ENCODE results near the gene PDC. TPM values are rescaled to one million over a fixed set of nuclear protein-coding genes. Genes with fewer than 3 reads are reported as not detected.
A peak's percentile ranks its signal among the peaks of the same experiment; 100 is the strongest.

The PDC gene
- polyA plus RNA-seq, 1 of the 3 experiments (the other 2 are of a cell fraction) = not detected

DNA sequence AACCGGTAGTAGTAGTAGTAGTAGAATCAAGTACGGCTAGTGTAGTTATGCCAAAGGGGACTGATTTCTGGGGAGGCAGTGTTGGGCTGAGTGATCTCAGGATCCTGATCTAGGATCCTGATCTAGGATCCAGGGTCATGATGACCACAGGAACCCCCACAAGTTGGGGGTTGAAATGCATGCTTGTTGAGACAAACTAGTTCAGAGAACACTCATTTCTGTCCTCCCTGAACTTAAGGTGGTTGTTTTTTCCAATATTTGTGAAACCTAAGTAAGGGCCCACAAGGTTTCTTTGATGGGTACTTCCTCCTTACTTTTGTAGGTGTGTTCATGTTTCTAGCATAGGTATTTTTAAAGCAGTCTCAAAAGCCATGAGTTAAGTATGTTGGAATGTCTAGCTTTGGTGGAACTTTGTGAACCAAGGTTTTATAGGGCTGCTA is 33.9 kb upstream of the PDC start:
- no peak overlapping the region for H3K4me3 ChIP-seq (ENCODE audit: low read depth in 2 of 2, low read length in 1 of 2)
- ChIA-PET CTCF (interaction anchor here (1.3 kb wide), 1 partner anchor 12 kb away, joined by 4 read pairs; no protein-coding TSS in a partner anchor), POLR2A (no interaction called here)
- no peaks in the 10 kb centered on the region for H3K27me3 ChIP-seq (ENCODE audit: insufficient read depth)
- H2AFZ ChIP-seq (ENCODE audit: low read depth) = no peak overlapping the region
- no peak overlapping the region for H3K27ac ChIP-seq (ENCODE audit: low read depth in 2 of 2, low read length in 1 of 2)
- WGBS (ENCODE audit: low lambda C conversion rate) = 75% methylated on average over 2 of the region's 2 CpGs
- H3K79me2 ChIP-seq (ENCODE audit: insufficient read depth) = no peaks in the 10 kb centered on the region
- peaks cover 0 to 24% of the 10 kb centered on the region in 2 experiments; a peak in 2 of 4 replicates for H3K4me1 ChIP-seq (ENCODE audit: control insufficient read depth in 1 of 2, insufficient read depth in 2 of 2, low read depth in 1 of 2, low read length in 1 of 2)
- no peak overlapping the region for H3K9ac ChIP-seq
- no peaks in the 10 kb centered on the region for H3K9me3 ChIP-seq
- H3K4me2 ChIP-seq = no peak overlapping the region
- H4K20me1 ChIP-seq (ENCODE audit: insufficient read depth) = no peaks in the 10 kb centered on the region
- TF ChIP-seq RFX5 (IDR thresholded peaks at IDR 0.05; ENCODE audit: low read length) (no peak), TAF1 (IDR thresholded peaks at IDR 0.05; ENCODE audit: borderline replicate concordance, low read depth, low read length) (no peak), JUND (IDR thresholded peaks at IDR 0.05) (no peak), EP300 (IDR thresholded peaks at IDR 0.05; ENCODE audit: borderline replicate concordance in 1 of 2, low read depth in 1 of 2, low read length in 1 of 2) (no peak), ELF1 (IDR thresholded peaks at IDR 0.05) (no peak)
- TF ChIP-seq, protein P1, sequence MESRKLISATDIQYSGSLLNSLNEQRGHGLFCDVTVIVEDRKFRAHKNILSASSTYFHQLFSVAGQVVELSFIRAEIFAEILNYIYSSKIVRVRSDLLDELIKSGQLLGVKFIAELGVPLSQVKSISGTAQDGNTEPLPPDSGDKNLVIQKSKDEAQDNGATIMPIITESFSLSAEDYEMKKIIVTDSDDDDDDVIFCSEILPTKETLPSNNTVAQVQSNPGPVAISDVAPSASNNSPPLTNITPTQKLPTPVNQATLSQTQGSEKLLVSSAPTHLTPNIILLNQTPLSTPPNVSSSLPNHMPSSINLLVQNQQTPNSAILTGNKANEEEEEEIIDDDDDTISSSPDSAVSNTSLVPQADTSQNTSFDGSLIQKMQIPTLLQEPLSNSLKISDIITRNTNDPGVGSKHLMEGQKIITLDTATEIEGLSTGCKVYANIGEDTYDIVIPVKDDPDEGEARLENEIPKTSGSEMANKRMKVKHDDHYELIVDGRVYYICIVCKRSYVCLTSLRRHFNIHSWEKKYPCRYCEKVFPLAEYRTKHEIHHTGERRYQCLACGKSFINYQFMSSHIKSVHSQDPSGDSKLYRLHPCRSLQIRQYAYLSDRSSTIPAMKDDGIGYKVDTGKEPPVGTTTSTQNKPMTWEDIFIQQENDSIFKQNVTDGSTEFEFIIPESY (IDR thresholded peaks at IDR 0.05; ENCODE audit: borderline replicate concordance, low read depth) = no peak
- TF ChIP-seq, protein P2, sequence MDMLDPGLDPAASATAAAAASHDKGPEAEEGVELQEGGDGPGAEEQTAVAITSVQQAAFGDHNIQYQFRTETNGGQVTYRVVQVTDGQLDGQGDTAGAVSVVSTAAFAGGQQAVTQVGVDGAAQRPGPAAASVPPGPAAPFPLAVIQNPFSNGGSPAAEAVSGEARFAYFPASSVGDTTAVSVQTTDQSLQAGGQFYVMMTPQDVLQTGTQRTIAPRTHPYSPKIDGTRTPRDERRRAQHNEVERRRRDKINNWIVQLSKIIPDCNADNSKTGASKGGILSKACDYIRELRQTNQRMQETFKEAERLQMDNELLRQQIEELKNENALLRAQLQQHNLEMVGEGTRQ (IDR thresholded peaks at IDR 0.05; ENCODE audit: borderline replicate concordance, low read depth, low read length) = no peak
- H3K9me2 ChIP-seq = no peaks in the 10 kb centered on the region
- peaks cover 28% of the 10 kb centered on the region for H3F3A ChIP-seq (replicated peaks; ENCODE audit: insufficient read depth)
- H3K36me3 ChIP-seq (replicated peaks in 1 of 2; ENCODE audit: control insufficient read depth in 1 of 2, insufficient read depth in 2 of 2, low read length in 1 of 2) = no peaks in the 10 kb centered on the region
- no peak for DNase-seq

DNA sequence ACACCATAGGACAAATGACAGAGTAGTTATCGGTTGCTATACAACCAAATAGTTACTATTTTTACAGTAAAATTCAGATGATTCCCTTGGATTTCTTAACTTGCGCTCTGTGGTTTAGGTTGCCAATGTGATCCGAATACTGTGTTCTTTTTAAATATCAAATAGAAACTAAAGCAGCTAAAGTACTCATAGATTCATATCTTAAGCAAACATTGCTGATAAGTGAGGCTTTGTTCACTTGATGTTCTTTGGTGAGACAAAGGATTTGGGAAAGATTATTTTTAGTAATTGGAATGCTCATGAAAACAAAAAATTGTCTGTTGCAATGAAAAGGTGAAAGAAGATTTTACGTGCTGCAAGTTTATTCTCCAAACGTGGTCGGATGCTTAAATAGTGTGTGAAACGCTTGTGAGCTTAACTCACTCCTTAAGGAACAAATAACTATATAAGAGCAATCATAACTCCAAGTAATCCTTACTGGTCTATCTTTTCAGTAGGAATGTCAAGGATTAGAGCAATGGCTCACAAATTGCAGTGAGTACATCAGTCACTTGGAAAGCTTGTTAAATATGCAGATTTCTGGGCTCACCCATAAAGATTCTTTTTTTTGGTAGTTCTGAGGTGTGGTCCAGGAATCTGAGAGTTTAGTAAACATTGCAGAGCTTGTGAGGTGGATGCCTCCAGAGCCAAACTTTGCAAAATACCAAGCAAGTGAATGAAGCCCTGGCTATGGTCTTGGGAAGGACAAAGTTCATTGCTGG is 31.8 kb upstream of the PDC start:
- Histone ChIP-seq H3K4me2 (peak overlapping the region; percentile 58), H2AFZ (ENCODE audit: low read depth) (peak overlapping the region; percentile 73; the same call in 1 of the 2 replicates), H3K4me1 (ENCODE audit: control insufficient read depth in 1 of 2, insufficient read depth in 2 of 2, low read depth in 1 of 2, low read length in 1 of 2) (peaks cover 0 to 9% of the 10 kb centered on the region in 2 experiments; a peak in 1 of 4 replicates), H3K27ac (ENCODE audit: low read depth in 2 of 2, low read length in 1 of 2) (peak overlapping the region in 1 of 2 experiments; percentile 66; a peak in 2 of 4 replicates), H3K36me3 (replicated peaks in 1 of 2; ENCODE audit: control insufficient read depth in 1 of 2, insufficient read depth in 2 of 2, low read length in 1 of 2) (no peaks in the 10 kb centered on the region), H3F3A (replicated peaks; ENCODE audit: insufficient read depth) (peaks cover 18% of the 10 kb centered on the region), H3K9me2 (no peaks in the 10 kb centered on the region), H4K20me1 (ENCODE audit: insufficient read depth) (no peaks in the 10 kb centered on the region), H3K27me3 (ENCODE audit: insufficient read depth) (no peaks in the 10 kb centered on the region), H3K9ac (peak overlapping the region; percentile 33), H3K79me2 (ENCODE audit: insufficient read depth) (no peaks in the 10 kb centered on the region), H3K9me3 (no peaks in the 10 kb centered on the region), H3K4me3 (ENCODE audit: low read depth in 2 of 2, low read length in 1 of 2) (peak overlapping the region in 1 of 2 experiments; percentile 10; a peak in 1 of 4 replicates)
- no peak for DNase-seq
- TF ChIP-seq RAD21 (IDR thresholded peaks at IDR 0.05; ENCODE audit: low read length) (no peak), CHD2 (IDR thresholded peaks at IDR 0.05; ENCODE audit: low read length, partially characterized antibody) (no peak), EP300 (IDR thresholded peaks at IDR 0.05; ENCODE audit: borderline replicate concordance in 1 of 2, low read depth in 1 of 2, low read length in 1 of 2) (no peak), NFIC (IDR thresholded peaks at IDR 0.05; ENCODE audit: borderline replicate concordance) (no peak), FOXM1 (IDR thresholded peaks at IDR 0.05; ENCODE audit: low read depth) (no peak), TAF1 (IDR thresholded peaks at IDR 0.05; ENCODE audit: borderline replicate concordance, low read depth, low read length) (no peak), JUND (IDR thresholded peaks at IDR 0.05) (no peak), RFX5 (IDR thresholded peaks at IDR 0.05; ENCODE audit: low read length) (no peak), SIN3A (IDR thresholded peaks at IDR 0.05; ENCODE audit: borderline replicate concordance, low read depth, low read length) (no peak), MXI1 (IDR thresholded peaks at IDR 0.05; ENCODE audit: low read depth, low read length) (no peak), RXRA (IDR thresholded peaks at IDR 0.05; ENCODE audit: borderline replicate concordance, low read depth) (no peak), SMC3 (IDR thresholded peaks at IDR 0.05; ENCODE audit: low read depth, low read length) (no peak), RCOR1 (IDR thresholded peaks at IDR 0.05; ENCODE audit: low read length) (no peak), YY1 (IDR thresholded peaks at IDR 0.05; ENCODE audit: low read depth) (no peak), NRF1 (IDR thresholded peaks at IDR 0.05; ENCODE audit: low read depth, low read length) (no peak), TEAD4 (IDR thresholded peaks at IDR 0.05; ENCODE audit: borderline replicate concordance, insufficient read depth) (no peak)
- TF ChIP-seq, protein P3, sequence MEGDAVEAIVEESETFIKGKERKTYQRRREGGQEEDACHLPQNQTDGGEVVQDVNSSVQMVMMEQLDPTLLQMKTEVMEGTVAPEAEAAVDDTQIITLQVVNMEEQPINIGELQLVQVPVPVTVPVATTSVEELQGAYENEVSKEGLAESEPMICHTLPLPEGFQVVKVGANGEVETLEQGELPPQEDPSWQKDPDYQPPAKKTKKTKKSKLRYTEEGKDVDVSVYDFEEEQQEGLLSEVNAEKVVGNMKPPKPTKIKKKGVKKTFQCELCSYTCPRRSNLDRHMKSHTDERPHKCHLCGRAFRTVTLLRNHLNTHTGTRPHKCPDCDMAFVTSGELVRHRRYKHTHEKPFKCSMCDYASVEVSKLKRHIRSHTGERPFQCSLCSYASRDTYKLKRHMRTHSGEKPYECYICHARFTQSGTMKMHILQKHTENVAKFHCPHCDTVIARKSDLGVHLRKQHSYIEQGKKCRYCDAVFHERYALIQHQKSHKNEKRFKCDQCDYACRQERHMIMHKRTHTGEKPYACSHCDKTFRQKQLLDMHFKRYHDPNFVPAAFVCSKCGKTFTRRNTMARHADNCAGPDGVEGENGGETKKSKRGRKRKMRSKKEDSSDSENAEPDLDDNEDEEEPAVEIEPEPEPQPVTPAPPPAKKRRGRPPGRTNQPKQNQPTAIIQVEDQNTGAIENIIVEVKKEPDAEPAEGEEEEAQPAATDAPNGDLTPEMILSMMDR (IDR thresholded peaks at IDR 0.05) = no peak
- TF ChIP-seq, protein P4, sequence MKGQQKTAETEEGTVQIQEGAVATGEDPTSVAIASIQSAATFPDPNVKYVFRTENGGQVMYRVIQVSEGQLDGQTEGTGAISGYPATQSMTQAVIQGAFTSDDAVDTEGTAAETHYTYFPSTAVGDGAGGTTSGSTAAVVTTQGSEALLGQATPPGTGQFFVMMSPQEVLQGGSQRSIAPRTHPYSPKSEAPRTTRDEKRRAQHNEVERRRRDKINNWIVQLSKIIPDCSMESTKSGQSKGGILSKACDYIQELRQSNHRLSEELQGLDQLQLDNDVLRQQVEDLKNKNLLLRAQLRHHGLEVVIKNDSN (IDR thresholded peaks at IDR 0.05; ENCODE audit: borderline replicate concordance, low read depth) = no peak
- ChIA-PET POLR2A (no interaction called here), CTCF (interaction anchor here (1.1 kb wide), 1 partner anchor 112 kb away, joined by 3 read pairs; no protein-coding TSS in a partner anchor)
- 50% methylated on average over 7 of the region's 7 CpGs for WGBS (ENCODE audit: low lambda C conversion rate)

Measured in SK-N-SH (cell line).